OCI-LY3 (cell line): ENCODE measurements around the gene AMT.

Source experiments
- CTCF ChIP-seq: fragments of 200-600, 300-600 bp; sonication (generic); IDR thresholded peaks from 2 replicates; pipeline ENCODE4 v1.5.1; 2014; ENCODE audit warnings: antibody characterized with exemption, low read length, low read depth
- EZH2phosphoT487 ChIP-seq: fragments of 200-600 bp; shearing (Covaris generic); IDR thresholded peaks from 2 replicates; pipeline ENCODE4 v1.6.1; 2018; ENCODE audit warnings: antibody characterized with exemption, mixed run types, low read depth

GRCh38 chr3:49421890-49422378 is 339 bp downstream of the AMT start:
- TF ChIP-seq EZH2phosphoT487 (no peak), CTCF (no peak)
